Astrocyte of the cerebellum (primary cell): ENCODE measurements around the gene CLCNKA.
A peak's percentile ranks its signal among the peaks of the same experiment; 100 is the strongest.

Experiments used
- DNase-seq: peaks from one replicate; pipeline ENCODE4 v3.0.0-alpha.2; 2011; ENCODE audit warnings: low read depth
- H3K4me3 ChIP-seq: 2 replicates; pipeline ENCODE4 v1.5.1; 2011; ENCODE audit warnings: mild to moderate bottlenecking, low read depth, low read length, moderate library complexity
- in situ Hi-C: cut with HindIII; loops from 2 replicates; pipeline ENCODE4 v1.10.0; 2017; ENCODE audit warnings: low sequenced_read_pairs
- TF ChIP-seq, protein P1 (sequence below): IDR thresholded peaks from 2 replicates; pipeline ENCODE4 v1.5.1; 2012; ENCODE audit warnings: low read length, low read depth, moderate library complexity, mild to moderate bottlenecking; ENCODE audit errors: missing control alignments

Gene CLCNKA

DNA sequence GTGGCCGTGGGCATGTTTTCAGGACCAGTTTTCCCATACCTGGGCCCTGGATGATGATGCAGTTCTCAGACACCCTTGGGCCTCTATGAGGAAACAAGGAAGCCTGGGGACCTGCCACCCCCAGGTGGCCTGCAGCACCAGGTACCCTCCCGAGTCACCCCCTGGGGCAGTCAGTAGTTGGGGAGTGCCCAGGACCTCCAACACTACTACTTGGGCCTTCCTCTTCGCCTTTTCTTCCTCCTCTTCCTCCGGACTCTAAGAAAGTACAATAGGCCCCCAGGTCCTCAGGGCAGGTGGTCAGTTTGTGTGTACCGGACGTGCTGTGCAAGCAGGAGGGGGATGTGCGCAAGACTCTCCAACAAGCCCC is 29.7 kb upstream of the CLCNKA start:
- TF ChIP-seq, protein P1, sequence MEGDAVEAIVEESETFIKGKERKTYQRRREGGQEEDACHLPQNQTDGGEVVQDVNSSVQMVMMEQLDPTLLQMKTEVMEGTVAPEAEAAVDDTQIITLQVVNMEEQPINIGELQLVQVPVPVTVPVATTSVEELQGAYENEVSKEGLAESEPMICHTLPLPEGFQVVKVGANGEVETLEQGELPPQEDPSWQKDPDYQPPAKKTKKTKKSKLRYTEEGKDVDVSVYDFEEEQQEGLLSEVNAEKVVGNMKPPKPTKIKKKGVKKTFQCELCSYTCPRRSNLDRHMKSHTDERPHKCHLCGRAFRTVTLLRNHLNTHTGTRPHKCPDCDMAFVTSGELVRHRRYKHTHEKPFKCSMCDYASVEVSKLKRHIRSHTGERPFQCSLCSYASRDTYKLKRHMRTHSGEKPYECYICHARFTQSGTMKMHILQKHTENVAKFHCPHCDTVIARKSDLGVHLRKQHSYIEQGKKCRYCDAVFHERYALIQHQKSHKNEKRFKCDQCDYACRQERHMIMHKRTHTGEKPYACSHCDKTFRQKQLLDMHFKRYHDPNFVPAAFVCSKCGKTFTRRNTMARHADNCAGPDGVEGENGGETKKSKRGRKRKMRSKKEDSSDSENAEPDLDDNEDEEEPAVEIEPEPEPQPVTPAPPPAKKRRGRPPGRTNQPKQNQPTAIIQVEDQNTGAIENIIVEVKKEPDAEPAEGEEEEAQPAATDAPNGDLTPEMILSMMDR: no peak
- DNase-seq: no peak
- in situ Hi-C loops: no loop called here
- no peak overlapping the region for H3K4me3 ChIP-seq

- in situ Hi-C loops: no loop called here
- TF ChIP-seq, protein P1: no peak
- DNase-seq: no peak
- no peak overlapping the region for H3K4me3 ChIP-seq
Observed at GRCh38 chr1:15992582-15993500, 29.0 kb upstream of the CLCNKA start.

- in situ Hi-C loops: no loop called here
- TF ChIP-seq, protein P1: no peak
- no peak overlapping the region for H3K4me3 ChIP-seq
- no peak for DNase-seq
Observed at GRCh38 chr1:15993666-15994065, 28.2 kb upstream of the CLCNKA start.

- in situ Hi-C loops: no loop called here
Observed at GRCh38 chr1:15994081-15994480, 27.8 kb upstream of the CLCNKA start.

DNA sequence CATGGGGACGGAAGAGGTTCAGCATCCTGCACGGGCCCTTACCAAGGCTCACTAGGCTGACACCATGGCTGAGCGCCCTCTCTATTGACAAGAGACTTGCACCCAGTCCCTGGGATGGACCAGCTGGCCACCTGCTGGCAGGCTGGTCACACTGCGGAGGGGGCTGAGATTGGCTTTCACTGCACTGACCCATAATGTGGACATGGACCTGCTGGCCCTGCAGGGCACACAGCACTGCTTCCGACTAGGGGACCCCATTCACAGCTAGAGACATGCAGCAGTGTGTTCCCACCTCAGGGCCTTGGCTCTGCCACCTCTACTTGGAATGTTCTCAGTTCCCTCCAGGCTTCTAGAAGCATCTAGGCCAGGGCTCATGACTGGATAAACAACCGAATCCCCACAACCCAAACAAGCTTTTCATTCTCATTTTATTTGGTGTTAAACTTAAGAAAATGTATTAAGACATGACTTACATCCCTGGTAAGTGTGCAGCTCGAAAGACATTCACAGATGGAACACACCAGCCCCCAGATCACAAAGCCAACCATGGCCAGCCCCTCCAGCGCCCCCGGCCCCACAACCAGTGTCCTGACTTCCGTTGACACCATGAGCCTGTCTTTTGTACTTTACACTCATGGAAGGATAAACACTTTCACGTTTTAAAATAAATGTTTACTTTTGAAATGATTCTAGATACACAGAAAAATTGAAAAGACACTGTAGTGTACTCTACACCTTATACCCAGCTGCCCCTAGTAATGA is 27.1 kb upstream of the CLCNKA start:
- TF ChIP-seq, protein P1: peak; percentile 83
- H3K4me3 ChIP-seq: no peak overlapping the region
- DNase-seq: no peak
- in situ Hi-C loops: no loop called here

More at GRCh38 chr1:15994081-15994480, 27.8 kb upstream of the CLCNKA start:
- TF ChIP-seq, protein P1: no peak
- no peak for DNase-seq
- H3K4me3 ChIP-seq: no peak overlapping the region

DNA sequence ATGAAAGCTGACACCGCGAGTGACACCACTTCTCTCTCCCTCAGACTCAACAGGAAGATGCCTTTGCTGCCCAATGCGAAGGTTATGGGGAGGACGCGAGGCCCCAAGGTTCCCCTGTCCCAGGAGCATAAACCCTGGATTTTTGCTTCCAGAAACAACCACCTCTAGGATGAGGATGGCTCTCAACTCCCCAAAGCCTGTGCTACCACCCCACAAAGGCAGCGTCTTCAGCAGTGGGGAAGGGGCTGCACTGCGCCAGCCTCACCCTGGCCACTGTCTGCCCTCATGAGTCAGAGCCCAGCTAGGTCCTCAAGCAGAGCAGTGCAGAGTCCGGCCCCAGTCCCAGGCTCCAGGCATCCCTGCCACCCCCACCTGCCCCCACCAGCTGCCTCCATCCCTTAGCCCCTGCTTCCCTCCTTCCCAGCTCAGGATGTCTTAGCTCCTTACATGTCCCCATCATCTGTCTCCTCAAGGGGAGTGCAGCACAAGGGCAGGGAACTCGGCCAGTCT is 24.7 kb upstream of the CLCNKA start:
- no peak overlapping the region for H3K4me3 ChIP-seq
- in situ Hi-C loops: no loop called here
- TF ChIP-seq, protein P1: no peak
- DNase-seq: no peak
